ENCODE data around the gene INTS14.

Gene INTS14

DNA sequence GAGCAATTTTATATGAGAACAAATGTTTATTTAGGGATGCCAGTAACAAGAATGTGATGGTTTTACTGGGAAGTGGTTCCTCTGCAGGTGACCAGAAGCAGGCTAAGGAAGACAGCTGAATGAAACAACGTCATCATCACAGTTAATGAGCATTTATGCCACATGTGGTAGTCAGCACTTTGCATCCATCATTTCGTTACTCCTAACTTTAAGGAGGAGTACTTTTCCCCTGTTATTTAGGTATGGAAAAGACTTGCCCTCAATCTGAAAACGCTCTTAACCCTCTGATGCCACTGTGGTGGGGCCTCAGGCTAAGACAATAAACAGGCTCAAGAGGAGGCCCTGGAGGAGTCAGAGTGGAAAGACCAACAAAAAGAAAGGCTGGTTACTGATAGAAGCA is 31.2 kb downstream of the INTS14 start:
- H3K27ac ChIP-seq = no peak overlapping the region
- CTCF ChIA-PET = no interaction called here
- POLR2A ChIA-PET (ENCODE audit: low non-redundant PET) = no interaction called here
- TF ChIP-seq, protein P1, sequence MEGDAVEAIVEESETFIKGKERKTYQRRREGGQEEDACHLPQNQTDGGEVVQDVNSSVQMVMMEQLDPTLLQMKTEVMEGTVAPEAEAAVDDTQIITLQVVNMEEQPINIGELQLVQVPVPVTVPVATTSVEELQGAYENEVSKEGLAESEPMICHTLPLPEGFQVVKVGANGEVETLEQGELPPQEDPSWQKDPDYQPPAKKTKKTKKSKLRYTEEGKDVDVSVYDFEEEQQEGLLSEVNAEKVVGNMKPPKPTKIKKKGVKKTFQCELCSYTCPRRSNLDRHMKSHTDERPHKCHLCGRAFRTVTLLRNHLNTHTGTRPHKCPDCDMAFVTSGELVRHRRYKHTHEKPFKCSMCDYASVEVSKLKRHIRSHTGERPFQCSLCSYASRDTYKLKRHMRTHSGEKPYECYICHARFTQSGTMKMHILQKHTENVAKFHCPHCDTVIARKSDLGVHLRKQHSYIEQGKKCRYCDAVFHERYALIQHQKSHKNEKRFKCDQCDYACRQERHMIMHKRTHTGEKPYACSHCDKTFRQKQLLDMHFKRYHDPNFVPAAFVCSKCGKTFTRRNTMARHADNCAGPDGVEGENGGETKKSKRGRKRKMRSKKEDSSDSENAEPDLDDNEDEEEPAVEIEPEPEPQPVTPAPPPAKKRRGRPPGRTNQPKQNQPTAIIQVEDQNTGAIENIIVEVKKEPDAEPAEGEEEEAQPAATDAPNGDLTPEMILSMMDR (conservative IDR thresholded peaks at IDR 0.05; ENCODE audit: low read depth) = no peak
- DNase-seq (ENCODE audit: low spot score) = no peak

DNA sequence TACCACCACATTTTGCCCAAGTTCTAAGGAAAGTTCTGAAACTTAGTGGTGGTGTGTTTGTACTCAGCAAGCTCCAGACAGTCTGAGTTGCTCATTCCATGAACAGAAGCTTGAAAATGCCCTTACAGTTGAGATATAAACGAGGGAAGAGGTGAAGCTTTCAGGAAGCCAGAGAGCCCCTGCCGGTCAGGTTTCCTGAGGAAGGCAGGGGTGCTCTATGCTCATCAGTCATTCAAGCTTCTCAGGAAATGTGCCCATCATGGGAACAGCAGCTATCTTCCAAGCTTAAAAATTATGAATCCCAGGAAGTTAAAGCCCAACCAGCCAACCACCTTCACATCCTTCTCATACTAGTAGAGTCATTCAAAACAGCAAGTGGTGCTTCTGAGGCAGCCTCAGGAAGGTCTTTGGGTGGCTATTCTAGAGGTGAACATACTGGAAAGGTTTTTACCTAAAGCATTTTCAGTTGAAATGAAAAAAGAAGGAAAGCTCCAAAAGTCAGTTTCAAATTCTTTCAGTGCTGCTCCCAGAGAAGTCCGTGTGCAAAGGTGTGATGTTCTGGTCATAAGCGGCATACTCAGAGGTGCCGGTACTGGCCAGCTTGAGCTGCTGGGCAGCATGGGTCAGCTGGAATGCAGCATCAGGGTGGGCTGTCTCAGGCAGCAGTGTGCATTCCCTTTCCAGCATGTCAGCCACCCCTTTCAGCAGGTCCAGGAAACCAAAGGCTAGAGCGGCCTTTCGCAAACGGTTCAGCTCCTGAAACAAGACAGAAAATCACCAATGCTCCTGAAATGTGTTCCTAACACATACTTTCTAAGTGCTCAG is 31.8 kb downstream of the INTS14 start:
- DNase-seq (ENCODE audit: low spot score) = no peak
- POLR2A ChIA-PET (ENCODE audit: low non-redundant PET) = no interaction called here
- TF ChIP-seq, protein P1 (conservative IDR thresholded peaks at IDR 0.05; ENCODE audit: low read depth) = no peak
- H3K27ac ChIP-seq = peak overlapping the region; percentile 25; the same call in 1 of the 2 replicates
- CTCF ChIA-PET = interaction anchor here (0.7 kb wide), 1 partner anchor 145 kb away, joined by 3 read pairs; no protein-coding TSS in a partner anchor

DNA sequence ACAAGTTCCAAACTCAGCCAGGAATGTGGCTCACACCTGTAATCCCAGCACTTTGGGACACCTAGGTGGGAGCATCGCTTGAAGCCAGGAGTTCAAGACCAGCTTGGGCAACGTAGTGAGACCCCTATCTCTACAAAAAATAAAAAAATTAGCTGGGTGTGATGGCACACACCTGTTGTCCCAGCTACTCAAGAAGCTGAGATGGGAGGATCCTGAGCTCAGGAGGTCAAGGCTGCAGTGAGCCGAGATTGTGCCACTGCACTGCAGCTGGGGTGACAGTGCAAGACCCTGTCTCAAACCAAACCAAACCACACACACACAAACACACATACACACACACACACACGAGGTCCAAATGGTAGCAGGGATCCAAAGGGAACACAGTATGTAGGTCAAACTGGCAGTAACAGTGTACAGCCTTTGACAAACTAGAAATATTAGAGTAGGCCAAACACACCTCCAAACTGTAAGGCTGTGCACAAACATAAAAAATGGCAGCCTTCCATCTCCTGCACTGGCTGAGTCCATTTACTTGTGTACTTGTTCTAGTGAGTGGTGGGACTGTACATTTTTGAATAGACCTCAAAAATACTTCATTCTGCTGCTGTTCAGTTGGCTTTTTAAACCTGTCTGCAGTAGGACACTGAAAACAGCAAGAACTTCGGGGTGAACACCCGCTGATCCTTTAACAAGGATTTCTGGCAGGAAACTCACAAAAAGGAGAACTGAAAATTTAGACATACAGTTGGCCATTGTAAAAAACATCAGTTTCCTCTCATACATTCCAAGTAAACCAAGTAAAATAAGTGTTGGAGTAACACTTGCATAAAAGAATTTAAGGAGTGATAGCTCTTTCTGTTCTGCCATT is 33.6 kb downstream of the INTS14 start:
- ChIA-PET CTCF (interaction anchor here (0.6 to 0.8 kb wide), 2 partner anchors 17 to 33 kb away, joined by 3 read pairs; no protein-coding TSS in a partner anchor), POLR2A (ENCODE audit: low non-redundant PET) (no interaction called here)

DNA sequence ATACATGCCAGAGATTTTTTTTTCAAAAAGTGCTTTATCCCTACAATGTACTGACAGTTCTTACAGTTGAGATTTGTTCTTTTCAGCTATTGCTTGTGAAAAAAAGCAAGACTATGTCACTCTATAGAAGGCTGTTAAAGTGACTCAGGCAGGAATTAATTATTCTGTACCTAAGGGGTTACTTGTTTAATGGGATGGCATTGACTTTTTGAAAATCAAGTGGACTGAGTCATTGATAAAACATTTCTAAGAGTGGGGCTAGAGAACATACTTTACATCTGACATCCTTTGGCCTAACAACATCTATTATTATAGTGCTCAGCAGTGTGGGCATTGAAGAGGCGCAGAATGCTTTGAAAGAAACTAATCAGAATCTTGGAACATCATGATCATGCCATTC is 34.3 kb downstream of the INTS14 start:
- no peak overlapping the region for H3K27ac ChIP-seq
- peak; percentile 34 for DNase-seq (ENCODE audit: low spot score)
- TF ChIP-seq, protein P1 (conservative IDR thresholded peaks at IDR 0.05; ENCODE audit: low read depth) = no peak
- ChIA-PET POLR2A (ENCODE audit: low non-redundant PET) (no interaction called here), CTCF (interaction anchor here (0.6 kb wide), 1 partner anchor 34 kb away, joined by 3 read pairs; no protein-coding TSS in a partner anchor)

More for the DNA sequence above, 33.6 kb downstream of the INTS14 start:
- DNase-seq (ENCODE audit: low spot score) = no peak
- TF ChIP-seq, protein P1 (conservative IDR thresholded peaks at IDR 0.05; ENCODE audit: low read depth) = no peak
- no peak overlapping the region for H3K27ac ChIP-seq

DNA sequence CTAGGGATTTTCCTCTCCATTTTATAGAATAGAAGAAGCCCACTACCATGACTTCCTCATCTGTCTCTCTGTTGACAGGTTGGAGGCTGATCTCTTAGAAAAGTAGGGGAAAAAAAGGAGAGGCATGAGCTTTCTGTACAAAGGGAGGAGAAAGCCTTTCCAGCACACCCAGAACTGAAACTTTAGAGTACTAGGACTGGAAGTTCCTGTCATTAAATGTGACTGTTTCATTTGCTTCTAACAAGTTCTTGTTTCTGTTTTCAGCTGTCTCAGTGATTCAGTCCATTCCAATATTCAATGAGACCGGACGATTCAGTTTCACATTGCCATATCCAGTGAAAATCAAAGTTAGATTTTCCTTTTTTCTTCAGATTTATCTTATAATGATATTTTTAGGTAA is 39.0 kb downstream of the INTS14 start:
- no peak for DNase-seq (ENCODE audit: low spot score)
- ChIA-PET CTCF (interaction anchor here (0.6 kb wide), 1 partner anchor 897 kb away, joined by 4 read pairs; no protein-coding TSS in a partner anchor), POLR2A (ENCODE audit: low non-redundant PET) (interaction anchor here (0.6 kb wide), 1 partner anchor 387 kb away, joined by 3 read pairs; the partner anchor contains the start of gene CLPX)
- TF ChIP-seq, protein P1 (conservative IDR thresholded peaks at IDR 0.05; ENCODE audit: low read depth) = no peak
- H3K27ac ChIP-seq = no peak overlapping the region

DNA sequence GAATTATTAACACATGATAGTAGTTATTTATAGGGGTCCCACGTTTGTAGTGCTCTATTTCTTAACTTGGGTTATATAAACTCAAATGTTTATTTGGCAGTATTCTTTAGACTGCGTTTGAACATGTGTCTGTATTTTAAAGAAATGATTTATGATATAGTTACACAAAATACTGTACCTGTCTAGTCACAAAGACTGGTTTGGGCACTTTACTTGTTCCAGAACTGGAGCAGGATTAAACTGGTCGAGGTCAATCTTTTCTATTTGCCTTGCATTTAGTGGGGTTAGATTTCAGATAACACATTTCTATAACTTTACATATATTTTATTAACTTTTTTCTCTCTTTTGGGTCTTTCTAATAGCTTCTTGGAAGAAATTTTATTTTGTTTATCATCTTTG is 41.2 kb downstream of the INTS14 start:
- ChIA-PET POLR2A (ENCODE audit: low non-redundant PET) (no interaction called here), CTCF (no interaction called here)
- DNase-seq (ENCODE audit: low spot score) = no peak
- no peak overlapping the region for H3K27ac ChIP-seq
- TF ChIP-seq, protein P1 (conservative IDR thresholded peaks at IDR 0.05; ENCODE audit: low read depth) = no peak

All from RWPE1 (cell line).